SK-N-SH (cell line): ENCODE results near the gene TMEM165. TPM values are rescaled to one million over a fixed set of nuclear protein-coding genes. Genes with fewer than 3 reads are reported as not detected.

Source experiments
- CTCF ChIA-PET: fragments of 300-600, 350-600 bp; formaldehyde crosslinking; extraction: SDS; loops from one replicate; lab custom pipeline; 2021; lab: Yijun Ruan, JAX
- POLR2A ChIA-PET: fragments of 350-600 bp; sonication (Branson Sonifier 250); formaldehyde crosslinking; extraction: SDS; loops from one replicate; lab custom pipeline; 2020; ENCODE audit warnings: antibody characterized with exemption, inconsistent platforms; lab: Yijun Ruan, JAX
- DNase-seq: peaks from one replicate; pipeline ENCODE4 v3.0.0; 2012
- H2AFZ ChIP-seq: fragments of 200-600 bp; sonication (generic); 2 replicates; pipeline ENCODE4 v1.8.1; 2016; ENCODE audit warnings: antibody characterized with exemption, mild to moderate bottlenecking, low read depth
- H3F3A ChIP-seq: fragments of 200-600 bp; sonication (generic); replicated peaks from 2 replicates; pipeline ENCODE3; 2016; ENCODE audit warnings: antibody characterized with exemption, mild to moderate bottlenecking; ENCODE audit not compliant: insufficient read depth
- H3K27ac ChIP-seq, 2 experiments: fragments of 200-500 bp in 1 of 2; fragments of 200-600 bp in 1 of 2; sonication (Bioruptor generic) in 1 of 2; sonication (generic), shearing (Covaris generic) in 1 of 2; 2 replicates each; pipeline versions ENCODE4 v1.5.1 to v1.6.1; 2014 to 2016; ENCODE audit warnings: low read depth in 2 of 2, inconsistent platforms in 1 of 2, low read length in 1 of 2, mild to moderate bottlenecking in 1 of 2, mixed read lengths in 1 of 2
- H3K27me3 ChIP-seq: fragments of 200-600 bp; sonication (generic), shearing (Covaris generic); 2 replicates; pipeline ENCODE4 v1.6.1; 2016; ENCODE audit warnings: mixed run types; ENCODE audit not compliant: insufficient read depth
- H3K36me3 ChIP-seq, 2 experiments: fragments of 200-500 bp in 1 of 2; fragments of 200-600 bp in 1 of 2; sonication (Bioruptor generic) in 1 of 2; sonication (generic) in 1 of 2; replicated peaks in 1 of 2; 2 replicates each; pipeline versions ENCODE3 to v1.5.1; 2014 to 2016; ENCODE audit warnings: low read length in 1 of 2, mild to moderate bottlenecking in 1 of 2; ENCODE audit not compliant: insufficient read depth in 2 of 2, control insufficient read depth in 1 of 2
- H3K4me1 ChIP-seq, 2 experiments: fragments of 200-500 bp in 1 of 2; fragments of 200-600 bp in 1 of 2; sonication (Bioruptor generic) in 1 of 2; sonication (generic), shearing (Covaris generic) in 1 of 2; 2 replicates each; pipeline versions ENCODE4 v1.5.1 to v1.6.1; 2014 to 2016; ENCODE audit warnings: low read depth in 1 of 2, low read length in 1 of 2, mixed run types in 1 of 2; ENCODE audit not compliant: insufficient read depth in 2 of 2, control insufficient read depth in 1 of 2
- H3K4me2 ChIP-seq: fragments of 200-600 bp; sonication (generic), shearing (Covaris generic); 2 replicates; pipeline ENCODE4 v1.6.1; 2017; ENCODE audit warnings: mixed run types
- H3K4me3 ChIP-seq, 2 experiments: fragments of 200-500 bp in 1 of 2; fragments of 200-600 bp in 1 of 2; sonication (Bioruptor generic) in 1 of 2; sonication (generic), shearing (Covaris generic) in 1 of 2; 2 replicates each; pipeline versions ENCODE4 v1.5.1 to v1.8.1; 2014 to 2016; ENCODE audit warnings: low read depth in 2 of 2, inconsistent platforms in 1 of 2, low read length in 1 of 2, mild to moderate bottlenecking in 1 of 2, mixed read lengths in 1 of 2, moderate library complexity in 1 of 2
- H3K79me2 ChIP-seq: fragments of 200-600 bp; sonication (generic); 2 replicates; pipeline ENCODE4 v1.8.1; 2017; ENCODE audit warnings: mild to moderate bottlenecking; ENCODE audit not compliant: insufficient read depth
- H3K9ac ChIP-seq: fragments of 200-600 bp; sonication (generic); 2 replicates; pipeline ENCODE4 v1.6.1; 2017; ENCODE audit warnings: mixed run types
- H3K9me2 ChIP-seq: fragments of 200-600 bp; sonication (generic); 2 replicates; pipeline ENCODE4 v1.6.1; 2017; ENCODE audit warnings: mixed run types
- H3K9me3 ChIP-seq: fragments of 200-600 bp; sonication (generic); 2 replicates; pipeline ENCODE4 v1.6.1; 2017; ENCODE audit warnings: mixed run types, mild to moderate bottlenecking, moderate library complexity
- H4K20me1 ChIP-seq: fragments of 200-600 bp; sonication (generic); 2 replicates; pipeline ENCODE4 v1.6.1; 2017; ENCODE audit warnings: mild to moderate bottlenecking, mixed run types; ENCODE audit not compliant: insufficient read depth
- ELF1 ChIP-seq: IDR thresholded peaks from 2 replicates; pipeline ENCODE4 v1.4.0; 2012
- EP300 ChIP-seq, 2 experiments: IDR thresholded peaks; 2 replicates each; pipeline versions ENCODE4 v1.4.0 to v1.6.1; 2012; ENCODE audit warnings: borderline replicate concordance in 1 of 2, low read depth in 1 of 2, low read length in 1 of 2
- FOSL2 ChIP-seq: IDR thresholded peaks from 2 replicates; pipeline ENCODE4 v1.4.0; 2012; ENCODE audit warnings: low read depth, mild to moderate bottlenecking, moderate library complexity, borderline replicate concordance
- JUND ChIP-seq: IDR thresholded peaks from 2 replicates; pipeline ENCODE4 v1.4.0; 2012
- RFX5 ChIP-seq: IDR thresholded peaks from 2 replicates; pipeline ENCODE4 v1.6.1; 2012; ENCODE audit warnings: mild to moderate bottlenecking, improper control_type of control experiment, low read length
- RXRA ChIP-seq: IDR thresholded peaks from 2 replicates; pipeline ENCODE4 v1.4.0; 2012; ENCODE audit warnings: low read depth, mild to moderate bottlenecking, borderline replicate concordance
- SIN3A ChIP-seq: IDR thresholded peaks from 2 replicates; pipeline ENCODE4 v1.6.1; 2012; ENCODE audit warnings: low read depth, mild to moderate bottlenecking, low read length, moderate library complexity, borderline replicate concordance
- TCF12 ChIP-seq: IDR thresholded peaks from 2 replicates; pipeline ENCODE4 v1.4.0; 2012
- YY1 ChIP-seq: IDR thresholded peaks from 2 replicates; pipeline ENCODE4 v1.4.0; 2012; ENCODE audit warnings: low read depth, mild to moderate bottlenecking
- WGBS: methylation state at CpG from one replicate; pipeline ENCODE4 v1.1.6; 2017; ENCODE audit warnings: low lambda C conversion rate; 5-methylcytosine and 5-hydroxymethylcytosine counted together
- polyA plus RNA-seq, 3 experiments: library from polyadenylated mRNA; depleted of rRNA; stranded (reverse); fragments of >200 nt; gene quantifications; 2 replicates each; pipeline ENCODE4 v1.2.3, GENCODE V29; 2012
- TF ChIP-seq, protein P1 (sequence below): IDR thresholded peaks from 2 replicates; pipeline ENCODE4 v1.4.0; 2012; ENCODE audit warnings: low read depth, borderline replicate concordance
- TF ChIP-seq, protein P2 (sequence below): IDR thresholded peaks from 2 replicates; pipeline ENCODE4 v1.6.1; 2012; ENCODE audit warnings: mild to moderate bottlenecking, low read depth, low read length, moderate library complexity
- TF ChIP-seq, protein P3 (sequence below): IDR thresholded peaks from 2 replicates; pipeline ENCODE4; 2012
- TF ChIP-seq, protein P4 (sequence below): fragments of 150-350 bp; IDR thresholded peaks from 2 replicates; pipeline ENCODE4 v1.6.1; 2016; ENCODE audit warnings: mild to moderate bottlenecking, low read depth, low read length

Gene TMEM165
- polyA plus RNA-seq, 1 of the 3 experiments (the other 2 are of a cell fraction): 58.6 TPM

DNA sequence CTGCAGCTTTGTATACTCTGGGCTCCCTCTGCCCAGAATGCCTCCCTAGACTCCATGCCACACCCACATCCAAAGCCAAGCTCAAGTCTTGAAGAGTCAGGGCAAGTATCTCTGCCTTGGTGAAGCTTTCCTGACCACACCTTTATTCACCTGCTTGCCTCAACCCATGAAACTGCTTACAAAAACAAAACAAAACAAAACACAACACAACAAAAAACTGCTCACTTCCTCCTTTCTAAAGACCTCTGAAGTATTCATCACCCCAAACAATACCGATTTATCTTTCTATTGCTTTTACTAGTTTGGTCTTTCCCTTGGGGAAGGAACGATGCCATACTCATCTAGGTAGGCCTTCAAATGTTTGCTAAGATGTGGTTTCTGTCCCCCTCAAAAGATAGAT, 45.0 kb downstream of the TMEM165 start:
- Histone ChIP-seq H3K4me1 (peaks cover 2 to 7% of the 10 kb centered on the region in 2 experiments; a peak in 3 of 4 replicates), H3K9me3 (no peaks in the 10 kb centered on the region), H3K4me2 (no peak overlapping the region), H3K27ac (no peak overlapping the region), H3K79me2 (peaks cover 10% of the 10 kb centered on the region; the same call in 1 of the 2 replicates), H3K9me2 (no peaks in the 10 kb centered on the region), H2AFZ (no peak overlapping the region), H4K20me1 (no peaks in the 10 kb centered on the region), H3K9ac (no peak overlapping the region), H3K27me3 (no peaks in the 10 kb centered on the region), H3F3A (peaks cover 36% of the 10 kb centered on the region), H3K4me3 (no peak overlapping the region), H3K36me3 (peaks cover 45 to 69% of the 10 kb centered on the region in 2 experiments)
- POLR2A ChIA-PET: no interaction called here
- DNase-seq: no peak
- no peak for TF ChIP-seq ELF1
- 91% methylated on average over 2 of the region's 2 CpGs for WGBS
- CTCF ChIA-PET: interaction anchor here (1.4 kb wide), 1 partner anchor 114 kb away, joined by 3 read pairs; no protein-coding TSS in a partner anchor

DNA sequence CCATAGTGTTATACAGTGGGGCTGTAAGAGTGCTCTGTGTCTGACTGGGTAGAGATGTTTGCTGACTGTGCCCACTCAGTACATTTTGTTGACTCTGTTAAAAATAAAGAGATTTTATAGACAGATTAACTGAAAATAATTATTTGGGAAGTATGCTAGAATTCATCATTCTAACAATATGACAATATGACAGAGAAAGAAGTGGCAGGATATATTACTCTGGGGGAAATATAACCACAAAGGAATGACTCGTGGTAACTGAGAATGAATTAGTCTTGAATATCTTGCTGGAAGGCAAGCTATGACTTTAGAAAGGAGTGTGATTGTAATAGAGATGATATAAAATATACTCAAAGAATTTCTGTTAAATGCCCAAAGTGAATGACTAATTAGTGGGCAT, 46.8 kb downstream of the TMEM165 start:
- Histone ChIP-seq H3K27ac (peak overlapping the region; percentile 29; a peak in 3 of 4 replicates), H2AFZ (no peak overlapping the region), H3K4me2 (no peak overlapping the region), H3K36me3 (peaks cover 41 to 57% of the 10 kb centered on the region in 2 experiments), H3K9me3 (no peaks in the 10 kb centered on the region), H3K4me1 (peaks cover 2 to 25% of the 10 kb centered on the region in 2 experiments; a peak in 3 of 4 replicates), H3K4me3 (no peak overlapping the region), H3K27me3 (no peaks in the 10 kb centered on the region), H4K20me1 (no peaks in the 10 kb centered on the region), H3K9me2 (no peaks in the 10 kb centered on the region), H3K9ac (no peak overlapping the region), H3K79me2 (peaks cover 13% of the 10 kb centered on the region; the same call in 1 of the 2 replicates), H3F3A (peaks cover 43% of the 10 kb centered on the region)
- ChIA-PET CTCF (interaction anchor here (0.6 to 1.1 kb wide), 2 partner anchors 97 to 805 kb away, joined by 3 to 4 read pairs; partner anchors contain the start of gene SRD5A3), POLR2A (no interaction called here)
- 22% methylated on average over 1 of the region's 1 CpG for WGBS
- TF ChIP-seq TCF12 (peak; percentile 49), JUND (0 out of 2 replicates have a peak, but pooled peaks have one; percentile 24), RFX5 (no peak), FOSL2 (peak; percentile 8; the same call in 1 of the 2 replicates), YY1 (no peak), SIN3A (no peak), RXRA (no peak), ELF1 (no peak), EP300 (IDR thresholded peaks at IDR 0.05; ENCODE audit: borderline replicate concordance in 1 of 2, low read depth in 1 of 2, low read length in 1 of 2) (peak in 1 of 2 experiments; percentile 46; a peak in 2 of 4 replicates)
- TF ChIP-seq, protein P1, sequence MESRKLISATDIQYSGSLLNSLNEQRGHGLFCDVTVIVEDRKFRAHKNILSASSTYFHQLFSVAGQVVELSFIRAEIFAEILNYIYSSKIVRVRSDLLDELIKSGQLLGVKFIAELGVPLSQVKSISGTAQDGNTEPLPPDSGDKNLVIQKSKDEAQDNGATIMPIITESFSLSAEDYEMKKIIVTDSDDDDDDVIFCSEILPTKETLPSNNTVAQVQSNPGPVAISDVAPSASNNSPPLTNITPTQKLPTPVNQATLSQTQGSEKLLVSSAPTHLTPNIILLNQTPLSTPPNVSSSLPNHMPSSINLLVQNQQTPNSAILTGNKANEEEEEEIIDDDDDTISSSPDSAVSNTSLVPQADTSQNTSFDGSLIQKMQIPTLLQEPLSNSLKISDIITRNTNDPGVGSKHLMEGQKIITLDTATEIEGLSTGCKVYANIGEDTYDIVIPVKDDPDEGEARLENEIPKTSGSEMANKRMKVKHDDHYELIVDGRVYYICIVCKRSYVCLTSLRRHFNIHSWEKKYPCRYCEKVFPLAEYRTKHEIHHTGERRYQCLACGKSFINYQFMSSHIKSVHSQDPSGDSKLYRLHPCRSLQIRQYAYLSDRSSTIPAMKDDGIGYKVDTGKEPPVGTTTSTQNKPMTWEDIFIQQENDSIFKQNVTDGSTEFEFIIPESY: no peak
- TF ChIP-seq, protein P2, sequence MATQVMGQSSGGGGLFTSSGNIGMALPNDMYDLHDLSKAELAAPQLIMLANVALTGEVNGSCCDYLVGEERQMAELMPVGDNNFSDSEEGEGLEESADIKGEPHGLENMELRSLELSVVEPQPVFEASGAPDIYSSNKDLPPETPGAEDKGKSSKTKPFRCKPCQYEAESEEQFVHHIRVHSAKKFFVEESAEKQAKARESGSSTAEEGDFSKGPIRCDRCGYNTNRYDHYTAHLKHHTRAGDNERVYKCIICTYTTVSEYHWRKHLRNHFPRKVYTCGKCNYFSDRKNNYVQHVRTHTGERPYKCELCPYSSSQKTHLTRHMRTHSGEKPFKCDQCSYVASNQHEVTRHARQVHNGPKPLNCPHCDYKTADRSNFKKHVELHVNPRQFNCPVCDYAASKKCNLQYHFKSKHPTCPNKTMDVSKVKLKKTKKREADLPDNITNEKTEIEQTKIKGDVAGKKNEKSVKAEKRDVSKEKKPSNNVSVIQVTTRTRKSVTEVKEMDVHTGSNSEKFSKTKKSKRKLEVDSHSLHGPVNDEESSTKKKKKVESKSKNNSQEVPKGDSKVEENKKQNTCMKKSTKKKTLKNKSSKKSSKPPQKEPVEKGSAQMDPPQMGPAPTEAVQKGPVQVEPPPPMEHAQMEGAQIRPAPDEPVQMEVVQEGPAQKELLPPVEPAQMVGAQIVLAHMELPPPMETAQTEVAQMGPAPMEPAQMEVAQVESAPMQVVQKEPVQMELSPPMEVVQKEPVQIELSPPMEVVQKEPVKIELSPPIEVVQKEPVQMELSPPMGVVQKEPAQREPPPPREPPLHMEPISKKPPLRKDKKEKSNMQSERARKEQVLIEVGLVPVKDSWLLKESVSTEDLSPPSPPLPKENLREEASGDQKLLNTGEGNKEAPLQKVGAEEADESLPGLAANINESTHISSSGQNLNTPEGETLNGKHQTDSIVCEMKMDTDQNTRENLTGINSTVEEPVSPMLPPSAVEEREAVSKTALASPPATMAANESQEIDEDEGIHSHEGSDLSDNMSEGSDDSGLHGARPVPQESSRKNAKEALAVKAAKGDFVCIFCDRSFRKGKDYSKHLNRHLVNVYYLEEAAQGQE: no peak
- TF ChIP-seq, protein P3, sequence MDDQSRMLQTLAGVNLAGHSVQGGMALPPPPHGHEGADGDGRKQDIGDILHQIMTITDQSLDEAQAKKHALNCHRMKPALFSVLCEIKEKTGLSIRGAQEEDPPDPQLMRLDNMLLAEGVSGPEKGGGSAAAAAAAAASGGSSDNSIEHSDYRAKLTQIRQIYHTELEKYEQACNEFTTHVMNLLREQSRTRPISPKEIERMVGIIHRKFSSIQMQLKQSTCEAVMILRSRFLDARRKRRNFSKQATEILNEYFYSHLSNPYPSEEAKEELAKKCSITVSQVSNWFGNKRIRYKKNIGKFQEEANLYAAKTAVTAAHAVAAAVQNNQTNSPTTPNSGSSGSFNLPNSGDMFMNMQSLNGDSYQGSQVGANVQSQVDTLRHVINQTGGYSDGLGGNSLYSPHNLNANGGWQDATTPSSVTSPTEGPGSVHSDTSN: peak; percentile 74
- TF ChIP-seq, protein P4, sequence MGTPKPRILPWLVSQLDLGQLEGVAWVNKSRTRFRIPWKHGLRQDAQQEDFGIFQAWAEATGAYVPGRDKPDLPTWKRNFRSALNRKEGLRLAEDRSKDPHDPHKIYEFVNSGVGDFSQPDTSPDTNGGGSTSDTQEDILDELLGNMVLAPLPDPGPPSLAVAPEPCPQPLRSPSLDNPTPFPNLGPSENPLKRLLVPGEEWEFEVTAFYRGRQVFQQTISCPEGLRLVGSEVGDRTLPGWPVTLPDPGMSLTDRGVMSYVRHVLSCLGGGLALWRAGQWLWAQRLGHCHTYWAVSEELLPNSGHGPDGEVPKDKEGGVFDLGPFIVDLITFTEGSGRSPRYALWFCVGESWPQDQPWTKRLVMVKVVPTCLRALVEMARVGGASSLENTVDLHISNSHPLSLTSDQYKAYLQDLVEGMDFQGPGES: no peak
- no peak for DNase-seq
